ENCODE measurements around the gene RAB3C.
"Not testable (repeated sequence)": the region's sequence is repeated elsewhere in the genome, so short reads cannot be mapped to it uniquely, and the experiment has no call there.

Gene RAB3C

GRCh38 chr5:58582803-58583491, at the start of gene RAB3C:
RAB3C (plus strand) TSS chr5:58583075; CDS start chr5:58583209, 134 bp downstream.
- DNase-seq: peak; percentile 98

- DNase-seq: not testable (repeated sequence)
Observed at GRCh38 chr5:58541935-58542334, 40.9 kb upstream of the RAB3C start.

- no peak for DNase-seq
Observed at GRCh38 chr5:58542709-58543108, 40.2 kb upstream of the RAB3C start.

- no peak for DNase-seq
Observed at GRCh38 chr5:58543723-58544122, 39.2 kb upstream of the RAB3C start.

- DNase-seq: no peak
Observed at GRCh38 chr5:58544195-58544594, 38.7 kb upstream of the RAB3C start.

- DNase-seq: no peak
Observed at GRCh38 chr5:58544926-58545325, 37.9 kb upstream of the RAB3C start.

GRCh38 chr5:58545912-58546311, 37.0 kb upstream of the RAB3C start:
- no peak for DNase-seq

- no peak for DNase-seq
Observed at GRCh38 chr5:58548068-58548467, 34.8 kb upstream of the RAB3C start.

- no peak for DNase-seq
Observed at GRCh38 chr5:58551492-58551891, 31.4 kb upstream of the RAB3C start.

- DNase-seq: peak; percentile 28
Observed at GRCh38 chr5:58557665-58558338, 25.1 kb upstream of the RAB3C start.

GRCh38 chr5:58563016-58563700, 19.7 kb upstream of the RAB3C start:
- DNase-seq: not testable (repeated sequence)

GRCh38 chr5:58564043-58564832, 18.6 kb upstream of the RAB3C start:
- not testable (repeated sequence) for DNase-seq

- no peak for DNase-seq
Observed at GRCh38 chr5:58565033-58565432, 17.8 kb upstream of the RAB3C start.

GRCh38 chr5:58571501-58571900, 11.4 kb upstream of the RAB3C start:
- no peak for DNase-seq

GRCh38 chr5:58572973-58573372, 9.9 kb upstream of the RAB3C start:
- DNase-seq: not testable (repeated sequence)

- no peak for DNase-seq
Observed at GRCh38 chr5:58579781-58580180, 3.1 kb upstream of the RAB3C start.

- peak; percentile 83 for DNase-seq
Observed at GRCh38 chr5:58582019-58582802, 664 bp upstream of the RAB3C start.

- DNase-seq: no peak
Observed at GRCh38 chr5:58595952-58596351, 13.1 kb downstream of the RAB3C start.

- DNase-seq: no peak
Observed at GRCh38 chr5:58598440-58598839, 15.6 kb downstream of the RAB3C start.

- no peak for DNase-seq
Observed at GRCh38 chr5:58599217-58599616, 16.3 kb downstream of the RAB3C start.

- not testable (repeated sequence) for DNase-seq
Observed at GRCh38 chr5:58600613-58601012, 17.7 kb downstream of the RAB3C start.

- not testable (repeated sequence) for DNase-seq
Observed at GRCh38 chr5:58602889-58603288, 20.0 kb downstream of the RAB3C start.

Measured in NCI-H146 (cell line).